H9 (cell line): Measurements from ENCODE around the gene SLC35F3. TPM values are rescaled to one million over a fixed set of nuclear protein-coding genes. Genes with fewer than 3 reads are reported as not detected.

Experiments used
- DNase-seq: peaks from one replicate; pipeline ENCODE4 v3.0.0-alpha.2; 2017
- H2AFZ ChIP-seq: one replicate; pipeline ENCODE4 v1.6.1; 2013; ENCODE audit warnings: mild to moderate bottlenecking, low read length, control low read depth, moderate library complexity
- H2AK5ac ChIP-seq: 2 replicates; pipeline ENCODE4 v1.6.1; 2013; ENCODE audit warnings: low read length, control low read depth, mixed read lengths; ENCODE audit not compliant: insufficient read length
- H2BK120ac ChIP-seq: one replicate; pipeline ENCODE4 v1.6.1; 2013; ENCODE audit warnings: low read depth, mild to moderate bottlenecking, low read length, control low read depth, inconsistent platforms; ENCODE audit not compliant: poor library complexity, severe bottlenecking
- H2BK12ac ChIP-seq: 2 replicates; pipeline ENCODE4 v1.6.1; 2013; ENCODE audit warnings: low read length, control low read depth, mixed read lengths, low read depth; ENCODE audit not compliant: insufficient read length
- H2BK15ac ChIP-seq: 2 replicates; pipeline ENCODE4 v1.6.1; 2013; ENCODE audit warnings: low read depth, low read length, control low read depth
- H2BK20ac ChIP-seq: one replicate; pipeline ENCODE4 v1.6.1; 2013; ENCODE audit warnings: low read depth, mild to moderate bottlenecking, low read length, control low read depth, inconsistent platforms; ENCODE audit not compliant: poor library complexity, severe bottlenecking
- H2BK5ac ChIP-seq: 2 replicates; pipeline ENCODE4 v1.6.1; 2013; ENCODE audit warnings: low read length, control low read depth, mixed read lengths; ENCODE audit not compliant: insufficient read length
- H3K14ac ChIP-seq: 2 replicates; pipeline ENCODE4 v1.6.1; 2013; ENCODE audit warnings: low read length, control low read depth; ENCODE audit not compliant: insufficient read depth
- H3K18ac ChIP-seq: 2 replicates; pipeline ENCODE4 v1.6.1; 2013; ENCODE audit warnings: low read depth, mild to moderate bottlenecking, mixed read lengths, low read length, control low read depth; ENCODE audit not compliant: insufficient read length
- H3K23ac ChIP-seq: 2 replicates; pipeline ENCODE4 v1.6.1; 2013; ENCODE audit warnings: low read length, control low read depth, mixed read lengths, low read depth; ENCODE audit not compliant: insufficient read length
- H3K23me2 ChIP-seq: 2 replicates; pipeline ENCODE4 v1.6.1; 2013; ENCODE audit warnings: low read depth, mild to moderate bottlenecking, mixed read lengths, low read length, control low read depth; ENCODE audit not compliant: insufficient read length, poor library complexity, severe bottlenecking
- H3K27ac ChIP-seq: 2 replicates; pipeline ENCODE4 v1.5.1; 2013; ENCODE audit warnings: low read length, control low read depth, mixed read lengths, low read depth; ENCODE audit not compliant: insufficient read length
- H3K27me3 ChIP-seq: 2 replicates; pipeline ENCODE4 v1.6.1; 2013; ENCODE audit warnings: low read length, control low read depth, inconsistent platforms; ENCODE audit not compliant: insufficient read depth
- H3K4ac ChIP-seq: 2 replicates; pipeline ENCODE4 v1.6.1; 2013; ENCODE audit warnings: low read depth, mild to moderate bottlenecking, control low read depth, inconsistent platforms, low read length, moderate library complexity
- H3K4me1 ChIP-seq: 2 replicates; pipeline ENCODE4 v1.6.1; 2013; ENCODE audit warnings: low read length, control low read depth, inconsistent platforms; ENCODE audit not compliant: insufficient read depth
- H3K4me2 ChIP-seq: 2 replicates; pipeline ENCODE4 v1.6.1; 2013; ENCODE audit warnings: low read length, control low read depth, mixed read lengths; ENCODE audit not compliant: insufficient read length, insufficient read depth
- H3K56ac ChIP-seq: 2 replicates; pipeline ENCODE4 v1.6.1; 2013; ENCODE audit warnings: low read depth, mild to moderate bottlenecking, mixed read lengths, low read length, control low read depth; ENCODE audit not compliant: insufficient read length
- H3K79me1 ChIP-seq: 2 replicates; pipeline ENCODE4 v1.6.1; 2013; ENCODE audit warnings: low read depth, mild to moderate bottlenecking, moderate library complexity, low read length, control low read depth, inconsistent platforms; ENCODE audit not compliant: insufficient read depth, poor library complexity, severe bottlenecking
- H3K79me2 ChIP-seq: 2 replicates; pipeline ENCODE4 v1.6.1; 2013; ENCODE audit warnings: low read length, control low read depth, inconsistent platforms; ENCODE audit not compliant: insufficient read depth
- H3K9ac ChIP-seq: 2 replicates; pipeline ENCODE4 v1.6.1; 2013; ENCODE audit warnings: low read length, control low read depth, mixed read lengths; ENCODE audit not compliant: insufficient read length; ENCODE audit errors: extremely low read depth
- H3K9me3 ChIP-seq: one replicate; pipeline ENCODE4 v1.6.1; 2013; ENCODE audit warnings: low read depth, low read length, inconsistent platforms; ENCODE audit not compliant: control insufficient read depth
- H3T11ph ChIP-seq: one replicate; pipeline ENCODE4 v1.6.1; 2013; ENCODE audit warnings: mild to moderate bottlenecking, low read length, control low read depth, inconsistent platforms
- H4K20me1 ChIP-seq: one replicate; pipeline ENCODE4 v1.6.1; 2013; ENCODE audit not compliant: control insufficient read depth, insufficient read length, insufficient read depth
- H4K5ac ChIP-seq: 2 replicates; pipeline ENCODE4 v1.6.1; 2013; ENCODE audit warnings: low read depth, mild to moderate bottlenecking, mixed read lengths, low read length, control low read depth; ENCODE audit not compliant: insufficient read length
- H4K8ac ChIP-seq: replicated peaks from 2 replicates; pipeline ENCODE4 v1.6.1; 2013; ENCODE audit warnings: low read length, control low read depth, mixed read lengths, low read depth; ENCODE audit not compliant: insufficient read length
- H4K91ac ChIP-seq: 2 replicates; pipeline ENCODE4 v1.6.1; 2013; ENCODE audit warnings: low read depth, mild to moderate bottlenecking, moderate library complexity, mixed read lengths, low read length, control low read depth; ENCODE audit not compliant: insufficient read length
- H3K27ac Mint-ChIP-seq, 3 experiments: 2 replicates in 2 of 3; 3 replicates in 1 of 3; pipeline ENCODE4 v1.8.0; 2020 to 2021; ENCODE audit warnings: mixed read lengths in 3 of 3, mild to moderate bottlenecking in 1 of 3, moderate library complexity in 1 of 3
- H3K27me3 Mint-ChIP-seq: 2 replicates; pipeline ENCODE4 v1.8.0; 2021; ENCODE audit warnings: low read depth, mild to moderate bottlenecking, moderate library complexity, mixed read lengths
- H3K36me3 Mint-ChIP-seq, 3 experiments: 2 replicates in 2 of 3; 3 replicates in 1 of 3; pipeline ENCODE4 v1.8.0; 2020 to 2021; ENCODE audit warnings: low read depth in 3 of 3, mixed read lengths in 3 of 3; ENCODE audit not compliant: insufficient read depth in 1 of 3
- H3K4me1 Mint-ChIP-seq, 2 experiments: 2 replicates each; pipeline ENCODE4 v1.8.0; 2020; ENCODE audit warnings: mixed read lengths in 2 of 2
- H3K4me3 Mint-ChIP-seq, 2 experiments: 2 replicates in 1 of 2; 3 replicates in 1 of 2; pipeline ENCODE4 v1.8.0; 2020 to 2021; ENCODE audit warnings: mild to moderate bottlenecking in 2 of 2, mixed read lengths in 2 of 2, moderate library complexity in 1 of 2
- H3K9me3 Mint-ChIP-seq, 2 experiments: 2 replicates in 1 of 2; 3 replicates in 1 of 2; pipeline ENCODE4 v1.8.0; 2020; ENCODE audit warnings: mild to moderate bottlenecking in 2 of 2, mixed read lengths in 2 of 2, moderate library complexity in 1 of 2
- CTCF ChIP-seq: fragments of 200-600 bp; sonication (generic); conservative IDR thresholded peaks from 3 replicates; pipeline ENCODE4 v1.8.0; 2021; ENCODE audit warnings: antibody characterized with exemption, mild to moderate bottlenecking
- WGBS: extraction: QIAGEN DNeasy Blood & Tissue Kit; methylation state at CpG from one replicate; pipeline ENCODE4 v1.1.7; 2013; ENCODE audit warnings: missing lambda C conversion rate, low lambda C conversion rate, mixed read lengths; ENCODE audit not compliant: insufficient read length; ENCODE audit errors: extremely low coverage; 5-methylcytosine and 5-hydroxymethylcytosine counted together
- total RNA-seq: library from RNA; stranded (reverse); gene quantifications from 2 replicates; pipeline ENCODE4 v1.2.1, GENCODE V29; 2021

SLC35F3 gene
- total RNA-seq, 1 experiment from 2014 or later = 0.81 TPM

GRCh38 chr1:233912447-233912846 is 8.0 kb downstream of the SLC35F3 start:
- H3K36me3 Mint-ChIP-seq = peaks cover 2 to 15% (median 8%) of the 10 kb centered on the region in 3 experiments; a peak in 5 of 7 replicates
- Histone ChIP-seq H3K27me3 (no peaks in the 10 kb centered on the region), H2BK15ac (no peak overlapping the region), H2AFZ (no peak overlapping the region), H3K4ac (no peak overlapping the region), H3K14ac (no peak overlapping the region), H3K18ac (no peak overlapping the region), H2AK5ac (no peak overlapping the region), H2BK5ac (no peak overlapping the region), H3K27ac (no peak overlapping the region), H3K56ac (no peak overlapping the region), H3K23me2 (no peaks in the 10 kb centered on the region), H3K79me1 (no peaks in the 10 kb centered on the region), H2BK20ac (no peak overlapping the region), H3K79me2 (no peaks in the 10 kb centered on the region), H2BK120ac (no peak overlapping the region), H3K9ac (no peak overlapping the region), H3T11ph (no peak overlapping the region), H3K23ac (no peak overlapping the region), H3K9me3 (no peaks in the 10 kb centered on the region), H4K91ac (no peak overlapping the region), H4K8ac (no peak overlapping the region), H2BK12ac (no peak overlapping the region), H4K20me1 (no peaks in the 10 kb centered on the region), H4K5ac (no peak overlapping the region), H3K4me2 (no peak overlapping the region), H3K4me1 (no peaks in the 10 kb centered on the region)
- peak overlapping the region in 1 of 3 experiments; percentile 72; a peak in 1 of 7 replicates for H3K27ac Mint-ChIP-seq
- H3K27me3 Mint-ChIP-seq = peaks cover 22% of the 10 kb centered on the region
- H3K9me3 Mint-ChIP-seq = peaks cover 10 to 14% of the 10 kb centered on the region in 2 experiments
- TF ChIP-seq CTCF = peak; percentile 29; the same call in 1 of the 3 replicates
- H3K4me1 Mint-ChIP-seq = peaks cover 7 to 8% of the 10 kb centered on the region in 2 experiments
- no peak for DNase-seq
- no CpG with 5 or more reads among the region's 8 CpGs for WGBS
- H3K4me3 Mint-ChIP-seq = no peak overlapping the region
